B cell (primary cell): ENCODE measurements around the gene EXOC4. TPM values are rescaled to one million over a fixed set of nuclear protein-coding genes. Genes with fewer than 3 reads are reported as not detected.
"Not testable (repeated sequence)": the region's sequence is repeated elsewhere in the genome, so short reads cannot be mapped to it uniquely, and the experiment has no call there.

Experiments used
- ATAC-seq: fragments of 200-7000 bp; cut with Tn5 transposase; one replicate; pipeline ENCODE4 v1.10.0; 2021; ENCODE audit warnings: low read depth, mild to moderate bottlenecking, moderate number of reproducible peaks, moderate library complexity
- CTCF ChIA-PET: fragments of 350-600 bp; sonication (Branson Sonifier 250); formaldehyde crosslinking; loops from one replicate; lab custom pipeline; 2021; ENCODE audit warnings: antibody characterized with exemption, inconsistent platforms; lab: Charles Lee
- POLR2A ChIA-PET: fragments of 350-600 bp; sonication (Branson Sonifier 250); formaldehyde crosslinking; loops from one replicate; lab custom pipeline; 2021; ENCODE audit warnings: antibody characterized with exemption; lab: Charles Lee
- DNase-seq: peaks from one replicate; pipeline ENCODE4 v3.0.0; 2013
- H2AFZ ChIP-seq: 2 replicates; pipeline ENCODE4 v1.6.1; 2012; ENCODE audit warnings: mild to moderate bottlenecking, low read depth, low read length; ENCODE audit not compliant: insufficient read depth, poor library complexity, severe bottlenecking
- H3K27ac ChIP-seq, 2 donors: 1 replicate in 1 of 2; 2 replicates in 1 of 2; pipeline ENCODE4 v1.5.1; 2012 to 2013; ENCODE audit warnings: low read length in 2 of 2, mild to moderate bottlenecking in 2 of 2, moderate library complexity in 1 of 2
- H3K27me3 ChIP-seq, 4 experiments: fragments of 200-600 bp in 1 of 4; sonication (generic) in 1 of 4; replicated peaks in 1 of 4; 1 replicate in 2 of 4; 2 replicates in 2 of 4; pipeline versions ENCODE4 v1.6.1 to v1.7.0; 2013 to 2016; ENCODE audit warnings: low read length in 3 of 4, mild to moderate bottlenecking in 2 of 4, mixed read lengths in 1 of 4, moderate library complexity in 1 of 4; ENCODE audit not compliant: insufficient read depth in 4 of 4, control insufficient read depth in 3 of 4; ENCODE audit errors: control extremely low read depth in 1 of 4
- H3K36me3 ChIP-seq, 2 experiments: replicated peaks in 1 of 2; 1 replicate in 1 of 2; 2 replicates in 1 of 2; pipeline versions ENCODE4 v1.6.1 to v1.7.1; 2013; ENCODE audit warnings: low read length in 1 of 2; ENCODE audit not compliant: insufficient read depth in 2 of 2, control insufficient read depth in 1 of 2; ENCODE audit errors: control extremely low read depth in 1 of 2, extremely low read depth in 1 of 2
- H3K4me1 ChIP-seq, 2 donors: fragments of 200-600 bp in 1 of 2; sonication (generic) in 1 of 2; 1 replicate in 1 of 2; 2 replicates in 1 of 2; pipeline versions ENCODE4 v1.5.1 to v1.6.1; 2013 to 2017; ENCODE audit warnings: low read length in 2 of 2; ENCODE audit not compliant: control insufficient read depth in 2 of 2, insufficient read depth in 2 of 2
- H3K4me2 ChIP-seq: replicated peaks from 2 replicates; pipeline ENCODE3; 2012; ENCODE audit warnings: mild to moderate bottlenecking, low read depth, low read length; ENCODE audit not compliant: poor library complexity, severe bottlenecking
- H3K4me3 ChIP-seq, 5 experiments: fragments of 200-600 bp in 1 of 5; sonication (generic) in 1 of 5; 1 replicate in 3 of 5; 2 replicates in 2 of 5; pipeline versions ENCODE4 v1.5.1 to v1.7.0; 2011 to 2016; ENCODE audit warnings: low read length in 4 of 5, mild to moderate bottlenecking in 4 of 5, low read depth in 2 of 5, control low read depth in 1 of 5, moderate library complexity in 1 of 5; ENCODE audit not compliant: insufficient read depth in 1 of 5; ENCODE audit errors: control extremely low read depth in 1 of 5, extremely low read depth in 1 of 5
- H3K79me2 ChIP-seq: fragments of 200-600 bp; sonication (generic); one replicate; pipeline ENCODE4 v1.6.0; 2016; ENCODE audit warnings: low read length; ENCODE audit not compliant: control insufficient read depth, insufficient read depth
- H3K9ac ChIP-seq: fragments of 200-600 bp; sonication (generic); 2 replicates; pipeline ENCODE4 v1.6.1; 2017; ENCODE audit warnings: mild to moderate bottlenecking, low read length, moderate library complexity
- H3K9me3 ChIP-seq, 3 donors: one replicate each; pipeline versions ENCODE4 v1.6.1 to v1.7.1; 2013; ENCODE audit warnings: low read length in 2 of 3; ENCODE audit not compliant: control insufficient read depth in 2 of 3, insufficient read depth in 1 of 3; ENCODE audit errors: control extremely low read depth in 1 of 3
- H4K20me1 ChIP-seq: 2 replicates; pipeline ENCODE4 v1.6.0; 2012; ENCODE audit warnings: mild to moderate bottlenecking, low read length; ENCODE audit not compliant: insufficient read depth, control insufficient read depth, poor library complexity, severe bottlenecking
- H3K27ac Mint-ChIP-seq: one replicate; pipeline ENCODE4 v1.8.0; 2021; ENCODE audit warnings: mixed read lengths
- H3K27me3 Mint-ChIP-seq: one replicate; pipeline ENCODE4 v1.8.0; 2021; ENCODE audit warnings: mixed read lengths
- H3K4me1 Mint-ChIP-seq: one replicate; pipeline ENCODE4 v1.8.0; 2021; ENCODE audit warnings: mixed read lengths
- H3K4me3 Mint-ChIP-seq: one replicate; pipeline ENCODE4 v1.8.0; 2021; ENCODE audit warnings: mixed read lengths
- H3K9me3 Mint-ChIP-seq: one replicate; pipeline ENCODE4 v1.8.0; 2022; ENCODE audit warnings: mixed read lengths; ENCODE audit not compliant: insufficient read depth
- EZH2 ChIP-seq: IDR thresholded peaks from 2 replicates; pipeline ENCODE4 v1.6.1; 2012; ENCODE audit warnings: borderline replicate concordance, low read depth, mild to moderate bottlenecking, moderate library complexity, low read length; ENCODE audit not compliant: insufficient read depth, poor library complexity, severe bottlenecking
- WGBS: methylation state at CpG from one replicate; pipeline ENCODE4 v1.1.5; 2013; ENCODE audit warnings: missing lambda C conversion rate; ENCODE audit not compliant: insufficient coverage; 5-methylcytosine and 5-hydroxymethylcytosine counted together
- intact Hi-C: fragments of 100-400 bp; cut with micrococcal nuclease; formaldehyde crosslinking; loops from one replicate; pipeline ENCODE4 v1.10.0; 2022
- polyA plus RNA-seq: library from polyadenylated mRNA; depleted of rRNA; stranded (reverse); fragments of >200 nt; gene quantifications from 2 replicates; pipeline ENCODE4 v1.2.3, GENCODE V29; 2012
- total RNA-seq, 2 donors: library from RNA; stranded (reverse); fragments of 120-200 nt in 1 of 2; gene quantifications; 1 replicate in 1 of 2; 2 replicates in 1 of 2; pipeline versions ENCODE4 v1.2.3 to v1.2.4, GENCODE V29; 2013 to 2022
- TF ChIP-seq, protein P1 (sequence below): fragments of 200-600 bp; IDR thresholded peaks from one replicate; pipeline ENCODE4 v1.8.0; 2022; ENCODE audit warnings: antibody characterized with exemption, mild to moderate bottlenecking

EXOC4 gene
- total and polyA plus RNA-seq, 2 donors (not counting 1 experiment from before 2014, with no cell fraction given) = 16.7 to 135 TPM

DNA sequence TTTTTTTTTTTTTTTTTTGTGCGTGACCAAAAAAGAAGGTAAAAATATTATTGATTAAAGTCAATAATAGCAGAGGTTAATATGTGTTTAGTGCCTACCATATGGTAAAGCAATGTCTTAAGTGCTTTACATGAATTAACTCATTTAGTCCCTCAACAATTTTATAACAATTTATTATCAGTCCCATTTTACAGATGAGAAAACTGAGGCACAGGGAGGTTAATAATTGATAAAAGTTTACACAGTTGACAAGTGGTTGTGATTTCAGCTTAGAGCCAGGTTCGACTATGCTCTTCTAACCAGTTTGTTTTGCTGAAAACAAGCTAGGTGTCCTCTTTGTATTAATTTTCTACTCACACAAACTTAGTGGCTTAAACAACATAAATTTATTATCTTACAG lies 67.0 kb downstream of the EXOC4 start:
- WGBS = 100% methylated on average over 1 of the region's 2 CpGs
- ATAC-seq = no peak
- intact Hi-C loops = no loop called here
- H3K79me2 ChIP-seq = peaks cover 2% of the 10 kb centered on the region
- peaks cover 4% of the 10 kb centered on the region for H3K9me3 Mint-ChIP-seq
- H3K9me3 ChIP-seq = peaks cover 0 to 3% (median 2%) of the 10 kb centered on the region in 3 donors
- H2AFZ ChIP-seq = no peak overlapping the region
- no peak for DNase-seq
- H3K9ac ChIP-seq = no peak overlapping the region
- no peak overlapping the region for H3K27ac Mint-ChIP-seq
- CTCF ChIA-PET = no interaction called here
- no peak overlapping the region for H3K4me2 ChIP-seq
- no peaks in the 10 kb centered on the region for H3K27me3 Mint-ChIP-seq
- H3K4me3 Mint-ChIP-seq = no peak overlapping the region
- H3K27ac ChIP-seq = no peak overlapping the region
- POLR2A ChIA-PET = no interaction called here
- H3K4me1 ChIP-seq = no peaks in the 10 kb centered on the region
- H4K20me1 ChIP-seq = no peaks in the 10 kb centered on the region
- no peaks in the 10 kb centered on the region for H3K27me3 ChIP-seq
- peaks cover 4 to 14% of the 10 kb centered on the region in 2 experiments for H3K36me3 ChIP-seq
- TF ChIP-seq EZH2 = no peak
- TF ChIP-seq, protein P1, sequence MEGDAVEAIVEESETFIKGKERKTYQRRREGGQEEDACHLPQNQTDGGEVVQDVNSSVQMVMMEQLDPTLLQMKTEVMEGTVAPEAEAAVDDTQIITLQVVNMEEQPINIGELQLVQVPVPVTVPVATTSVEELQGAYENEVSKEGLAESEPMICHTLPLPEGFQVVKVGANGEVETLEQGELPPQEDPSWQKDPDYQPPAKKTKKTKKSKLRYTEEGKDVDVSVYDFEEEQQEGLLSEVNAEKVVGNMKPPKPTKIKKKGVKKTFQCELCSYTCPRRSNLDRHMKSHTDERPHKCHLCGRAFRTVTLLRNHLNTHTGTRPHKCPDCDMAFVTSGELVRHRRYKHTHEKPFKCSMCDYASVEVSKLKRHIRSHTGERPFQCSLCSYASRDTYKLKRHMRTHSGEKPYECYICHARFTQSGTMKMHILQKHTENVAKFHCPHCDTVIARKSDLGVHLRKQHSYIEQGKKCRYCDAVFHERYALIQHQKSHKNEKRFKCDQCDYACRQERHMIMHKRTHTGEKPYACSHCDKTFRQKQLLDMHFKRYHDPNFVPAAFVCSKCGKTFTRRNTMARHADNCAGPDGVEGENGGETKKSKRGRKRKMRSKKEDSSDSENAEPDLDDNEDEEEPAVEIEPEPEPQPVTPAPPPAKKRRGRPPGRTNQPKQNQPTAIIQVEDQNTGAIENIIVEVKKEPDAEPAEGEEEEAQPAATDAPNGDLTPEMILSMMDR = no peak
- peaks cover 11% of the 10 kb centered on the region for H3K4me1 Mint-ChIP-seq
- H3K4me3 ChIP-seq = no peak overlapping the region

DNA sequence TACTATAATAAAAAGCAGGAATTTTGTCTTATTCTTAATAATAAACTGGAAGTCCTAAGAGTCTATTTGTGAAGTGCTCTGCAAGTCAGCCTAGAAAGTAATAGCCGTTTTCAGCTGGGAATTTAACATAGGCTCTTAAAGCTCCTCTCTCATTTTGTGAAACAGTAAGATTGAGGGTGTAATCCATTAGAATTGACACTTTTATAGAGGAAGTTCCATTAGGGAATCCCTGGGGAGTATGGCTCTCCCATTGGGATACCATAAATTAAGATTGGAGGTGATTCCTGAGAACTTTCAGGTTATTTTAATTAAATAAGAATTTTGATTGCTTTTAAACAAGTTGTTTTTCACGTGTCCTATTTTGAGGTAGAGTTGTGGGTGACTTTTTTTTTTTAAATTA lies 68.0 kb downstream of the EXOC4 start:
- H3K27ac ChIP-seq = no peak overlapping the region
- peaks cover 4 to 14% of the 10 kb centered on the region in 2 experiments for H3K36me3 ChIP-seq
- ChIA-PET CTCF (no interaction called here), POLR2A (no interaction called here)
- no peak overlapping the region for H3K9ac ChIP-seq
- intact Hi-C loops = no loop called here
- no peaks in the 10 kb centered on the region for H3K27me3 ChIP-seq
- no peaks in the 10 kb centered on the region for H4K20me1 ChIP-seq
- Mint-ChIP-seq H3K9me3 (peaks cover 8% of the 10 kb centered on the region), H3K27ac (no peak overlapping the region), H3K27me3 (no peaks in the 10 kb centered on the region), H3K4me1 (peaks cover 11% of the 10 kb centered on the region), H3K4me3 (no peak overlapping the region)
- H3K9me3 ChIP-seq = peaks cover 0 to 3% (median 2%) of the 10 kb centered on the region in 3 donors
- H3K4me1 ChIP-seq = no peaks in the 10 kb centered on the region
- DNase-seq = no peak
- no peak overlapping the region for H2AFZ ChIP-seq
- no peak overlapping the region for H3K4me2 ChIP-seq
- peaks cover 2% of the 10 kb centered on the region for H3K79me2 ChIP-seq
- ATAC-seq = no peak
- TF ChIP-seq EZH2 = no peak
- TF ChIP-seq, protein P1 = no peak
- no peak overlapping the region for H3K4me3 ChIP-seq
- WGBS = 100% methylated on average over 1 of the region's 2 CpGs

DNA sequence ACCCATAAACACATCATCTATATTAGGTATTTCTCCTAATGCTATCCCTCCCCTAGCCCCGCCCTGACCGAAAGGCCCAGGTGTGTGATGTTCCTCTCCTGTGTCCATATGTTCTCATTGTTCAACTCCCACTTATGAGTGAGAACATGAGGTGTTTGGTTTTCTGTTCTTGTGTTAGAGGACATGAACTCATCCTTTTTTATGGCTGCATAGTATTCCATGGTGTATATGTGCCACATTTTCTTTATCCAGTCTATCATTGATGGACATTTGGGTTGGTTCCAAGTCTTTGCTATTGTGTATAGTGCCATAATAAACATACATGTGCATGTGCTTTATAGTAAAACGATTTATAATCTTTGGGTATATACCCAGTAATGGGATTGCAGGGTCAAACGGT lies 68.5 kb downstream of the EXOC4 start:
- H3K27ac Mint-ChIP-seq, intact Hi-C loops, H3K4me2 ChIP-seq, H3K27me3 Mint-ChIP-seq, H3K9me3 ChIP-seq, DNase-seq, H3K27ac ChIP-seq, ATAC-seq, H3K9me3 Mint-ChIP-seq, CTCF ChIA-PET, H3K27me3 ChIP-seq, H2AFZ ChIP-seq, H3K4me3 ChIP-seq, POLR2A ChIA-PET, H3K79me2 ChIP-seq, H3K4me3 Mint-ChIP-seq, H4K20me1 ChIP-seq, H3K4me1 ChIP-seq, H3K9ac ChIP-seq: not testable (repeated sequence)
- H3K36me3 ChIP-seq = peaks cover 4 to 14% of the 10 kb centered on the region in 2 experiments
- H3K4me1 Mint-ChIP-seq = peaks cover 11% of the 10 kb centered on the region
- no CpG with 5 or more reads among the region's 4 CpGs for WGBS
